T-cell (primary cell): ENCODE measurements around the gene ITGB6. TPM values are rescaled to one million over a fixed set of nuclear protein-coding genes. Genes with fewer than 3 reads are reported as not detected.

ENCODE experiments used
- ATAC-seq, 4 experiments: fragments of 200-7000 bp in 3 of 4; fragments of 150-1000 bp in 1 of 4; cut with Tn5 transposase; replicated peaks in 1 of 4; 1 replicate in 3 of 4; 2 replicates in 1 of 4; pipeline ENCODE4 v1.10.0; 2021; ENCODE audit warnings: moderate library complexity in 3 of 4, mild to moderate bottlenecking in 2 of 4, moderate number of reproducible peaks in 1 of 4
- CTCF ChIA-PET, 2 donors: fragments of 300-600 bp; sonication (Branson Sonifier 250); formaldehyde crosslinking; loops; one replicate each; lab custom pipeline; 2022; ENCODE audit warnings: antibody characterized with exemption in 2 of 2; lab: Charles Lee
- POLR2A ChIA-PET, 2 donors: fragments of 300-600 bp; sonication (Branson Sonifier 250); formaldehyde crosslinking; loops; one replicate each; lab custom pipeline; 2022; ENCODE audit warnings: antibody characterized with exemption in 2 of 2; lab: Charles Lee
- DNase-seq, 35 experiments: peaks; one replicate each; pipeline versions ENCODE4 v3.0.0 to v3.0.0-alpha.2; 2013 to 2023
- H3K27ac ChIP-seq: one replicate; pipeline ENCODE4 v1.5.1; 2013; ENCODE audit warnings: low read length
- H3K27me3 ChIP-seq, 2 experiments: replicated peaks in 1 of 2; 1 replicate in 1 of 2; 2 replicates in 1 of 2; pipeline versions ENCODE4 v1.6.1 to v1.7.0; 2013; ENCODE audit warnings: low read length in 1 of 2, mixed read lengths in 1 of 2; ENCODE audit not compliant: control insufficient read depth in 2 of 2, insufficient read depth in 2 of 2; ENCODE audit errors: extremely low read depth in 1 of 2
- H3K36me3 ChIP-seq, 2 donors: 1 replicate in 1 of 2; 2 replicates in 1 of 2; pipeline versions ENCODE4 v1.6.1 to v1.7.0; 2013; ENCODE audit warnings: low read length in 1 of 2; ENCODE audit not compliant: control insufficient read depth in 2 of 2, insufficient read depth in 1 of 2; ENCODE audit errors: extremely low read depth in 1 of 2
- H3K4me1 ChIP-seq, 2 experiments: 1 replicate in 1 of 2; 2 replicates in 1 of 2; pipeline versions ENCODE4 v1.6.1 to v1.7.0; 2013; ENCODE audit warnings: low read length in 2 of 2, mixed read lengths in 1 of 2; ENCODE audit not compliant: insufficient read depth in 2 of 2, control insufficient read depth in 1 of 2; ENCODE audit errors: extremely low read depth in 1 of 2
- H3K4me3 ChIP-seq, 2 donors: 1 replicate in 1 of 2; 2 replicates in 1 of 2; pipeline versions ENCODE4 v1.5.1 to v1.7.0; 2013; ENCODE audit warnings: mild to moderate bottlenecking in 2 of 2, low read length in 1 of 2, moderate library complexity in 1 of 2; ENCODE audit not compliant: control insufficient read depth in 1 of 2; ENCODE audit errors: extremely low read depth in 1 of 2
- H3K9me3 ChIP-seq: 2 replicates; pipeline ENCODE4 v1.7.0; 2013
- H3K27ac Mint-ChIP-seq, 2 donors: one replicate each; pipeline ENCODE4 v1.8.0; 2020 to 2021; ENCODE audit warnings: mild to moderate bottlenecking in 2 of 2, mixed read lengths in 2 of 2
- H3K27me3 Mint-ChIP-seq, 2 donors: one replicate each; pipeline ENCODE4 v1.8.0; 2021 to 2022; ENCODE audit warnings: mixed read lengths in 2 of 2
- H3K36me3 Mint-ChIP-seq: one replicate; pipeline ENCODE4 v1.8.0; 2021; ENCODE audit warnings: mixed read lengths
- H3K4me1 Mint-ChIP-seq, 3 donors: one replicate each; pipeline ENCODE4 v1.8.0; 2020 to 2022; ENCODE audit warnings: mixed read lengths in 3 of 3, mild to moderate bottlenecking in 1 of 3
- H3K4me3 Mint-ChIP-seq, 3 donors: one replicate each; pipeline ENCODE4 v1.8.0; 2020 to 2022; ENCODE audit warnings: mild to moderate bottlenecking in 3 of 3, mixed read lengths in 3 of 3, moderate library complexity in 3 of 3
- H3K9me3 Mint-ChIP-seq, 3 donors: one replicate each; pipeline ENCODE4 v1.8.0; 2020 to 2022; ENCODE audit warnings: mixed read lengths in 3 of 3
- WGBS: methylation state at CpG from one replicate; pipeline ENCODE4 v1.1.5; 2013; ENCODE audit warnings: missing lambda C conversion rate; ENCODE audit not compliant: insufficient coverage; 5-methylcytosine and 5-hydroxymethylcytosine counted together
- total RNA-seq, 35 experiments: library from RNA in 6 of 35; stranded (reverse) in 6 of 35; fragments of 120-200 nt in 1 of 35; gene quantifications; one replicate each; pipeline versions ENCODE4 v1.2.1 to v1.2.4 and lab custom pipeline; 2013 to 2026

The ITGB6 gene
- total RNA-seq, 5 donors from 2014 or later (not counting 1 experiment from before 2014, with no cell fraction given): 0.09 to 0.38 TPM; not detected in 3

- ATAC-seq (no peak), DNase-seq (no peak)
- ChIA-PET CTCF (no interaction called here), POLR2A (interaction anchor here in 1 of 2 donors (0.6 kb wide), 1 partner anchor 15 kb away, joined by 4 read pairs; no protein-coding TSS in a partner anchor)
- H3K36me3 ChIP-seq: no peaks in the 10 kb centered on the region
- Mint-ChIP-seq H3K27ac (no peak overlapping the region), H3K27me3 (peaks cover 15 to 22% of the 10 kb centered on the region in 2 donors), H3K9me3 (peaks cover 0 to 3% (median 0%) of the 10 kb centered on the region in 3 donors), H3K4me1 (no peaks in the 10 kb centered on the region), H3K36me3 (no peaks in the 10 kb centered on the region), H3K4me3 (no peak overlapping the region)
- no CpG with 5 or more reads among the region's 2 CpGs for WGBS
- no peak overlapping the region for H3K4me3 ChIP-seq
- H3K9me3 ChIP-seq: no peaks in the 10 kb centered on the region
- H3K27me3 ChIP-seq: peaks cover 0 to 2% of the 10 kb centered on the region in 2 experiments
- no peak overlapping the region for H3K27ac ChIP-seq
- H3K4me1 ChIP-seq: no peaks in the 10 kb centered on the region
These were observed 131.2 kb downstream of the ITGB6 start for GRCh38 chr2:160068906-160069305.

DNA sequence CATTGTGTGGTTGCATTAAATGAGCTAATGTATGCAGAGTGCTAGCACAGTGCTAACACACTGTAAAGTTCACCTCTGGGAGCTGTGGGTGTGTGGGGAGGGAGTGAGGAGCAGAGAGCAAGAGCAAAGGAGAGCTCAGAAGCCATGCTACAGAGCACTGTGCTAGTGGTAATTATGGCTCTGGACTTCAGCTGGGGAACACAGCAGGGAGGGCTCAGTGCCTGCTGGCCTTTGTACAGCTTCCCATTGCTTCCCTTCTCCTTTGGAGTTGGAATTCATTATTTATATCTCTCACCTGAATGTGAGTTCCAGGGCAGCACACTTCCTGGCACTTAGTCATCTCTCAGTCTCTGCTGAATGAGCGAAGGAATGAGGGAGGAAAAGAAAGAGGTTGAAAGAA, 135.2 kb downstream of the ITGB6 start:
- no peaks in the 10 kb centered on the region for H3K9me3 ChIP-seq
- Mint-ChIP-seq H3K27ac (no peak overlapping the region), H3K27me3 (peaks cover 31 to 42% of the 10 kb centered on the region in 2 donors), H3K36me3 (no peaks in the 10 kb centered on the region), H3K4me3 (no peak overlapping the region), H3K9me3 (peaks cover 0 to 3% (median 0%) of the 10 kb centered on the region in 3 donors), H3K4me1 (peaks cover 6 to 11% (median 7%) of the 10 kb centered on the region in 3 donors)
- H3K27me3 ChIP-seq: peaks cover 0 to 29% of the 10 kb centered on the region in 2 experiments
- no CpG with 5 or more reads among the region's 1 CpG for WGBS
- ChIA-PET POLR2A (no interaction called here), CTCF (no interaction called here)
- ATAC-seq: no peak
- no peaks in the 10 kb centered on the region for H3K36me3 ChIP-seq
- H3K4me3 ChIP-seq: no peak overlapping the region
- no peak overlapping the region for H3K27ac ChIP-seq
- no peak for DNase-seq
- peaks cover 0 to 10% of the 10 kb centered on the region in 2 experiments for H3K4me1 ChIP-seq

GRCh38 chr2:160063879-160064612, 136.0 kb downstream of the ITGB6 start:
- H3K27ac ChIP-seq: no peak overlapping the region
- Mint-ChIP-seq H3K27me3 (peaks cover 37 to 49% of the 10 kb centered on the region in 2 donors), H3K4me3 (no peak overlapping the region), H3K4me1 (peaks cover 6 to 11% (median 7%) of the 10 kb centered on the region in 3 donors), H3K27ac (no peak overlapping the region), H3K9me3 (peaks cover 0 to 3% (median 0%) of the 10 kb centered on the region in 3 donors), H3K36me3 (no peaks in the 10 kb centered on the region)
- no peaks in the 10 kb centered on the region for H3K36me3 ChIP-seq
- ChIA-PET CTCF (interaction anchor here in 1 of 2 donors (0.6 kb wide), 1 partner anchor 809 kb away, joined by 3 read pairs; no protein-coding TSS in a partner anchor), POLR2A (no interaction called here)
- no peak for DNase-seq
- H3K9me3 ChIP-seq: no peaks in the 10 kb centered on the region
- ATAC-seq: no peak
- peaks cover 0 to 10% of the 10 kb centered on the region in 2 experiments for H3K4me1 ChIP-seq
- 85% methylated on average over 2 of the region's 4 CpGs for WGBS
- H3K4me3 ChIP-seq: no peak overlapping the region
- peaks cover 0 to 32% of the 10 kb centered on the region in 2 experiments for H3K27me3 ChIP-seq

- H3K9me3 ChIP-seq: no peaks in the 10 kb centered on the region
- H3K27me3 ChIP-seq: peaks cover 0 to 33% of the 10 kb centered on the region in 2 experiments
- H3K4me3 ChIP-seq: no peak overlapping the region
- H3K27me3 Mint-ChIP-seq: peaks cover 43 to 54% of the 10 kb centered on the region in 2 donors
- H3K27ac Mint-ChIP-seq: no peak overlapping the region
- POLR2A ChIA-PET: no interaction called here
- peaks cover 6 to 11% (median 7%) of the 10 kb centered on the region in 3 donors for H3K4me1 Mint-ChIP-seq
- 100% methylated on average over 2 of the region's 5 CpGs for WGBS
- no peaks in the 10 kb centered on the region for H3K36me3 Mint-ChIP-seq
- ATAC-seq (no peak), DNase-seq (no peak)
- no peak overlapping the region for H3K27ac ChIP-seq
- no peaks in the 10 kb centered on the region for H3K9me3 Mint-ChIP-seq
- no peaks in the 10 kb centered on the region for H3K36me3 ChIP-seq
- H3K4me1 ChIP-seq: peaks cover 0 to 10% of the 10 kb centered on the region in 2 experiments
- H3K4me3 Mint-ChIP-seq: peak overlapping the region; percentile 55 to 75 (median 57)
- CTCF ChIA-PET: no interaction called here
These were observed 136.8 kb downstream of the ITGB6 start for GRCh38 chr2:160063271-160063670.

GRCh38 chr2:160062292-160063005, 137.6 kb downstream of the ITGB6 start, which contains the start of gene PLA2R1:
Gene PLA2R1, minus strand, starts transcription at chr2:160062615. Its CDS starts 212 bp downstream, at chr2:160062403.
- Mint-ChIP-seq H3K9me3 (no peaks in the 10 kb centered on the region), H3K4me3 (peak within 1 kb of the TSS; percentile 55 to 75 (median 59)), H3K27ac (no peak within 1 kb of the TSS), H3K36me3 (no peaks in the 10 kb centered on the region), H3K27me3 (peaks cover 48 to 62% of the 10 kb centered on the region in 2 donors), H3K4me1 (peaks cover 6 to 11% (median 7%) of the 10 kb centered on the region in 3 donors)
- CTCF ChIA-PET: no interaction called here
- Histone ChIP-seq H3K4me3 (peak within 1 kb of the TSS; percentile 19 to 65), H3K27me3 (peaks cover 0 to 33% of the 10 kb centered on the region in 2 experiments), H3K9me3 (no peaks in the 10 kb centered on the region), H3K4me1 (peaks cover 0 to 10% of the 10 kb centered on the region in 2 experiments), H3K27ac (no peak within 1 kb of the TSS), H3K36me3 (no peaks in the 10 kb centered on the region)
- 8% methylated on average over 49 of the region's 52 CpGs for WGBS
- DNase-seq: peak in 4 of 35 experiments; percentile 2 to 9 (median 2)
- peak in 2 of 4 experiments; percentile 28 to 52 for ATAC-seq
- POLR2A ChIA-PET: no interaction called here

DNA sequence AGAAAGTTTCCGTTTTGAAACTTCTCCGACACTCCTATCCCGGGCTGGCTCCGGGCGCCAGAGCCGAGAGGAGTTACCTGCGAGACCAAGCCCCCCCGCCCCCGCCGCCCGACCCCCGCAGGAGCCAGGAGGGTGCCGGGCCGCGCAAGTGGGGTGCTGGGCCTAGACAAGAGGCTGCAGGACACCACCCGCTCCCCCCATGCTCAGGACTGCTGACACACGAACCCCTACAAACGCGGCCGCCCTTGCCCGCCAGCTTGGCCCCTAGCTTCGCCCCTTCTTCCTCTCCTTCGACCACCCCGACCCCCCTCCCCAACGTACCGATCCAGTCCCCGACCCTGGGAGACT, 138.2 kb downstream of the ITGB6 start:
- Mint-ChIP-seq H3K27me3 (peaks cover 48 to 64% of the 10 kb centered on the region in 2 donors), H3K4me1 (peaks cover 6 to 11% (median 7%) of the 10 kb centered on the region in 3 donors), H3K9me3 (no peaks in the 10 kb centered on the region), H3K27ac (no peak overlapping the region), H3K4me3 (peak overlapping the region; percentile 54 to 75 (median 59)), H3K36me3 (no peaks in the 10 kb centered on the region)
- no peaks in the 10 kb centered on the region for H3K9me3 ChIP-seq
- 2% methylated on average over 27 of the region's 27 CpGs for WGBS
- ChIA-PET POLR2A (no interaction called here), CTCF (no interaction called here)
- H3K4me3 ChIP-seq: peak overlapping the region in 1 of 2 donors; percentile 65
- peaks cover 0 to 35% of the 10 kb centered on the region in 2 experiments for H3K27me3 ChIP-seq
- DNase-seq (no peak), ATAC-seq (no peak)
- H3K27ac ChIP-seq: no peak overlapping the region
- peaks cover 0 to 10% of the 10 kb centered on the region in 2 experiments for H3K4me1 ChIP-seq
- no peaks in the 10 kb centered on the region for H3K36me3 ChIP-seq
